Measurements from ENCODE around the gene SNTG2. TPM values are rescaled to one million over a fixed set of nuclear protein-coding genes. Genes with fewer than 3 reads are reported as not detected.
A peak's percentile ranks its signal among the peaks of the same experiment; 100 is the strongest.
"Not testable (repeated sequence)": the region's sequence is repeated elsewhere in the genome, so short reads cannot be mapped to it uniquely, and the experiment has no call there.

SNTG2 gene
- total RNA-seq, 1 donor from 2014 or later, result 11.8 TPM

- intact Hi-C loops (cut with DNase I), result no loop called here
These were observed 45.4 kb upstream of the SNTG2 start for GRCh38 chr2:905091-905832.

GRCh38 chr2:905833-906140, 44.9 kb upstream of the SNTG2 start:
- TF ChIP-seq POLR2A (IDR thresholded peaks at IDR 0.05) (no peak), POLR2AphosphoS5 (IDR thresholded peaks at IDR 0.05; ENCODE audit: insufficient read depth in 1 of 2, low read depth in 1 of 2) (no peak), CTCF (IDR thresholded peaks at IDR 0.05) (no peak)
- Histone ChIP-seq H3K27ac (no peak overlapping the region), H3K9me3 (no peaks in the 10 kb centered on the region), H3K36me3 (no peaks in the 10 kb centered on the region), H3K27me3 (no peaks in the 10 kb centered on the region), H3K4me3 (no peak overlapping the region), H3K4me1 (no peaks in the 10 kb centered on the region)
- peak in 1 of 2 donors; percentile 69 for DNase-seq (ENCODE audit: extremely low spot score in 2 of 2)
- intact Hi-C loops (cut with DNase I), result no loop called here

More at GRCh38 chr2:905091-905832, 45.4 kb upstream of the SNTG2 start:
- Histone ChIP-seq H3K4me3 (no peak overlapping the region), H3K9me3 (no peaks in the 10 kb centered on the region), H3K4me1 (no peaks in the 10 kb centered on the region), H3K27me3 (no peaks in the 10 kb centered on the region), H3K27ac (no peak overlapping the region), H3K36me3 (no peaks in the 10 kb centered on the region)
- TF ChIP-seq POLR2AphosphoS5 (IDR thresholded peaks at IDR 0.05; ENCODE audit: insufficient read depth in 1 of 2, low read depth in 1 of 2) (no peak), CTCF (IDR thresholded peaks at IDR 0.05) (no peak), POLR2A (IDR thresholded peaks at IDR 0.05) (no peak)
- peak; percentile 82 to 91 for DNase-seq (ENCODE audit: extremely low spot score in 2 of 2)

- Histone ChIP-seq H3K27ac (no peak overlapping the region), H3K4me1 (no peaks in the 10 kb centered on the region), H3K9me3 (no peaks in the 10 kb centered on the region), H3K36me3 (no peaks in the 10 kb centered on the region), H3K27me3 (no peaks in the 10 kb centered on the region), H3K4me3 (no peak overlapping the region)
- intact Hi-C loops (cut with DNase I), result no loop called here
- no peak for TF ChIP-seq POLR2AphosphoS5 (IDR thresholded peaks at IDR 0.05; ENCODE audit: insufficient read depth in 1 of 2, low read depth in 1 of 2)
- no peak for TF ChIP-seq POLR2A (IDR thresholded peaks at IDR 0.05)
- TF ChIP-seq CTCF (IDR thresholded peaks at IDR 0.05), result no peak
- peak in 1 of 2 donors; percentile 56 for DNase-seq (ENCODE audit: extremely low spot score in 2 of 2)
These were observed 42.9 kb upstream of the SNTG2 start for GRCh38 chr2:907706-908105.

- Histone ChIP-seq H3K9me3 (no peaks in the 10 kb centered on the region), H3K4me1 (no peaks in the 10 kb centered on the region), H3K27ac (no peak overlapping the region), H3K36me3 (no peaks in the 10 kb centered on the region), H3K27me3 (no peaks in the 10 kb centered on the region), H3K4me3 (no peak overlapping the region)
- intact Hi-C loops (cut with DNase I), result no loop called here
- peak in 1 of 2 donors; percentile 52 for DNase-seq (ENCODE audit: extremely low spot score in 2 of 2)
- TF ChIP-seq CTCF (IDR thresholded peaks at IDR 0.05), result no peak
- TF ChIP-seq POLR2A (IDR thresholded peaks at IDR 0.05), result no peak
- no peak for TF ChIP-seq POLR2AphosphoS5 (IDR thresholded peaks at IDR 0.05; ENCODE audit: insufficient read depth in 1 of 2, low read depth in 1 of 2)
These were observed 42.1 kb upstream of the SNTG2 start for GRCh38 chr2:908568-908967.

- H3K4me1 ChIP-seq; H3K4me3 ChIP-seq; H3K27ac ChIP-seq; H3K9me3 ChIP-seq; intact Hi-C loops (cut with DNase I); H3K27me3 ChIP-seq; H3K36me3 ChIP-seq: not testable (repeated sequence)
- DNase-seq (ENCODE audit: extremely low spot score in 2 of 2), result peak in 1 of 2 donors; percentile 77
These were observed 40.8 kb upstream of the SNTG2 start for GRCh38 chr2:909764-910379.
